SKM-1 (cell line): Measurements from ENCODE around the gene TRIM62.

Experiments
- DNase-seq: peaks from one replicate; lab custom pipeline; 2025; ENCODE audit not compliant: unreplicated experiment; lab: John Stamatoyannopoulos, UW

Gene TRIM62

GRCh38 chr1:33162141-33162540 lies 19.7 kb downstream of the TRIM62 start:
- no peak for DNase-seq

GRCh38 chr1:33161061-33161681 lies 20.7 kb downstream of the TRIM62 start:
- DNase-seq: no peak

- DNase-seq: no peak
Observed at GRCh38 chr1:33159577-33159976, 22.3 kb downstream of the TRIM62 start.

GRCh38 chr1:33158366-33158765 lies 23.5 kb downstream of the TRIM62 start:
- DNase-seq: no peak

GRCh38 chr1:33157131-33157530 lies 24.7 kb downstream of the TRIM62 start:
- DNase-seq: no peak

GRCh38 chr1:33155877-33156538 lies 25.8 kb downstream of the TRIM62 start:
- no peak for DNase-seq

- DNase-seq: no peak
Observed at GRCh38 chr1:33153650-33154049, 28.2 kb downstream of the TRIM62 start.

- no peak for DNase-seq
Observed at GRCh38 chr1:33152685-33153432, 29.0 kb downstream of the TRIM62 start.

GRCh38 chr1:33151116-33151515 lies 30.7 kb downstream of the TRIM62 start:
- no peak for DNase-seq

GRCh38 chr1:33150522-33150921 lies 31.3 kb downstream of the TRIM62 start:
- DNase-seq: no peak

GRCh38 chr1:33149453-33150190 lies 32.2 kb downstream of the TRIM62 start:
- DNase-seq: no peak

- no peak for DNase-seq
Observed at GRCh38 chr1:33148615-33149014, 33.2 kb downstream of the TRIM62 start.

GRCh38 chr1:33147997-33148314 lies 33.9 kb downstream of the TRIM62 start:
- no peak for DNase-seq

GRCh38 chr1:33147275-33147996 lies 34.4 kb downstream of the TRIM62 start:
- no peak for DNase-seq

GRCh38 chr1:33146003-33146402 lies 35.8 kb downstream of the TRIM62 start:
- DNase-seq: no peak

- DNase-seq: no peak
Observed at GRCh38 chr1:33143698-33144097, 38.1 kb downstream of the TRIM62 start.

- no peak for DNase-seq
Observed at GRCh38 chr1:33143176-33143575, 38.7 kb downstream of the TRIM62 start.

GRCh38 chr1:33142483-33143064 lies 39.3 kb downstream of the TRIM62 start:
- no peak for DNase-seq

GRCh38 chr1:33141781-33142180 lies 40.1 kb downstream of the TRIM62 start:
- no peak for DNase-seq

- no peak for DNase-seq
Observed at GRCh38 chr1:33141216-33141615, 40.6 kb downstream of the TRIM62 start.
